GM21390 (cell line): Measurements from ENCODE around the gene POMP.
"Not testable (repeated sequence)": the region's sequence is repeated elsewhere in the genome, so short reads cannot be mapped to it uniquely, and the experiment has no call there.

Source experiments
- ATAC-seq: cut with Tn5 transposase; IDR thresholded peaks from one replicate; pipeline ENCODE4 v1.9.1; 2021; ENCODE audit not compliant: unreplicated experiment

Gene POMP

GRCh38 chr13:28637714-28638355 lies 21.1 kb upstream of the POMP start:
- ATAC-seq = no peak

- no peak for ATAC-seq
Measured at GRCh38 chr13:28638756-28639155, 20.2 kb upstream of the POMP start.

DNA sequence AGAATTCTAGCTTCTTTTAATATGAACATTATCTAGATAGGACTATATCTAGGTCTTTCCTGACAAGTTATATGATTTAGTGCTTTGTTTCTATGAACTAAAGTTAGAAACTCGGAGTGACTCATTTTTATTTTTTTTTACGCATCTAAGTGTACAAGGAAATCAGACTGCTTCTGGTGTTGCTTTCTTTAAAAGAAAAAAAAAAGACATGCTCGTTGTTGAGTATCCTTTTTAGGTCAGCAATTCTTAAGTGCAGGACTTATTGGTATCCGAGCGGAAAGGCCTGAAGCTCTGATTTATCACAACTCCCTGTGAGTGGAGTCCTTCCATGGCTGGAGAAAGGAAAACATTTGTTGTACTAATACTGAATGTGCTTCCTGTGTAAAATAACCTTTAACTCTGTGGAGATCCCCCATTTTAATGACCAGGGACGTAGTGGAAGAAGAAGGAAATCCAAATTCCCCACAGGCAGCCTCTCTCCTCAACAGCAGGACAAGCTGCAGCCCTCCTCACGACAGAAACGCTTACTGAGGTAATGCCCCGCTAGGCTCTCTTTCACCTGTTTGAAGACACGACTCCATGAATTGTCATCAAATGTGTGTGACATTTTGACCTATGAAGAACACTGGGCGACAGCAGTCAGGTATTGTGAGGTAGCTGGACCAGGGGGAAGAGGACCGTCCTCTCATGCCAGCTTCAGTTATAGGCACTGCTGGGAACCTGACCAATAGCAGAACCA lies 17.9 kb upstream of the POMP start:
- ATAC-seq = peak; percentile 21

GRCh38 chr13:28641600-28641926 lies 17.4 kb upstream of the POMP start:
- ATAC-seq = peak; percentile 56

DNA sequence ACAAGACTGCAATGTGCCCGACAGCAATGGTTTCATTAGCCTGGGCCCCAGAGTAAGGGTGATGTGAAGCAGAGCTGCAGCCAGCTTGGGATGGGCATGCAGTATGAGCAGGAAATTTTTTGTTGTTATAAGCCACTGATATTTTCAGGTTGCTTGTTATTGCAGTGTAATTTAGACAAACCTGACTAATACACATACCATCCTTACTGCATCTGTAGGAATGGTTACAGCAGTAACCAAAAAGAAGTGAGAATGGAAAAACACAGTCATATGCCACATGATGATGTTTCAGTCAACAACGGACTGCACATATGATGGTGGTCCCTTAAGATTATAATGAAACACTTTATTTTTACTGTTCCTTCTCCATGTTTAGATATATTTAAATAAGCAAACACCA lies 8.6 kb upstream of the POMP start:
- no peak for ATAC-seq

GRCh38 chr13:28651810-28652401 lies 7.0 kb upstream of the POMP start:
- no peak for ATAC-seq

GRCh38 chr13:28653111-28653510 lies 5.8 kb upstream of the POMP start:
- ATAC-seq = no peak

GRCh38 chr13:28654276-28654675 lies 4.7 kb upstream of the POMP start:
- no peak for ATAC-seq

DNA sequence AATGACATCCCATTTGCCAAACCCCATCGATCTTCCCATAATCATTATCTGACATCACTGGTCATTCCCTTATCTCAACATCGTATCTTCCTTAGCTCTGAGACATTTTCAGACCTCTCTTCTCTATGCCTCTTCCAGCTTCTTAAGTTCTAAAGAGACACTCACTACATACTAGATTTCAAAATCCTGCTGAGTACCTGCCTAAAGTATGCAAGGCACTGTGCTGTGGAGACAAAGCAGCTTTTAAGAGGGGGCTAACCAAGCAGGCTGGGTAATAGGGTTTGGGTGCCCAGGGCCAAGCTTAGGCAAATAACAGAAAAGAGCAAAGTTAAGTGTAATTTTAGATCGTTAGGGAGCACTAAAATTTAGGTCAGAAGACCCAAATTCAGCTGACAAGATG lies 3.4 kb upstream of the POMP start:
- ATAC-seq = no peak

GRCh38 chr13:28657784-28658538 lies 969 bp upstream of the POMP start:
- ATAC-seq = no peak

DNA sequence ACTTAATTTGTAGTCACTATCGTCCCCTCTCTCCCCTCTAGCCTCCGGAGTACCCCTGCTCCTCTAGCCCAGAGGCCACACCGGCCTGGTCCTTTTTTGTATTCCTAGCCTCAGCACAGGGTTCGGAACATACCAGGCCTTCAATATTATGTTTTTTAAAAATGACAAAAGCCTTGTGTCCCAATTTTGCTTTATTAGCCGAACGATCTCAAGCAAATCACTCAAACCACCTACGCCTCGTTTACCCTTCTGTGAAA lies 463 bp upstream of the POMP start:
- peak; percentile 15 for ATAC-seq

DNA sequence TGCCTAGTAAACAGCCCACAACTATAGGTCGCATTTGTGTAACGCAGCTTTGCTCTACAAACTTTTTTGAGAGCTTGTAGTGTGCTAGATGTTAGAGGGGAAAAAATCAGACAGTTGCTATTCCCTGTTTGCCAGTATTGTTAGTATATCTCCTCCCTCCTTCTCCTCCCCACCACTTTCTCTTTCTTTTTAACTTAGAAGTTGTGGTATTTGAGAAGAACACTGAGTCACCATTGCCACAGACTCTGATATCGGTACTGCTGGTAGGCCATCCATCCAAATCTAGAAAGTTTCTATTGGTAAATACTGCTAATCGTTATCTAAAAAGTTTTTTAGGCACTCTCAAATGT lies 666 bp downstream of the POMP start:
- ATAC-seq = peak; percentile 37

DNA sequence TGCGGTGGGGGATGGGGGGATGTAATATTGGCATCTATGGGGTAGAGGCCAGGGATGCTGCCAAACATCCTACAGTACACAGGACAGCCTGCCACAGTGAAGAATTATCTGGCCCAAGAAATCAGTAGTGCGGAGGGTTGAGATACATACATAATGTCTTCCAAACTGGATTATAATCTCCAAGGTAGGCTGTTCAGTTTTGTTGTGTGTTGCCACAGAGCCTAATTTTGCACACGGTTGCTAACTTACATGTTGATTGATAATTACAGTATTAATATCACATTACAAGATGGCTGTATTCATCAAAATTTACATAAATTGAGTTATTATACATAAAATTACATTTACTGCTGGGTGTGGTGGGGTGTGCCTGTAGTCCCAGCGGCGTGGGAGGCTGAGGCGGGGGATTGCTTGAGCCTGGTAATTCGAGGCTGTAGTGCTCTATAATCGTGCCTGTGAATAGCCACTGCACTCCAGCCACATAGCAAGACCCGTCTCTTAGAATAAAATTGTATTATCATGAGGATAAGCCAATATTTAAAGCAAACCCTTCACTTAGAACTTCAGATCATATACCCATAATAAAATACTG lies 8.1 kb downstream of the POMP start:
- no peak for ATAC-seq

GRCh38 chr13:28671126-28671792 lies 12.3 kb downstream of the POMP start:
- ATAC-seq = no peak

DNA sequence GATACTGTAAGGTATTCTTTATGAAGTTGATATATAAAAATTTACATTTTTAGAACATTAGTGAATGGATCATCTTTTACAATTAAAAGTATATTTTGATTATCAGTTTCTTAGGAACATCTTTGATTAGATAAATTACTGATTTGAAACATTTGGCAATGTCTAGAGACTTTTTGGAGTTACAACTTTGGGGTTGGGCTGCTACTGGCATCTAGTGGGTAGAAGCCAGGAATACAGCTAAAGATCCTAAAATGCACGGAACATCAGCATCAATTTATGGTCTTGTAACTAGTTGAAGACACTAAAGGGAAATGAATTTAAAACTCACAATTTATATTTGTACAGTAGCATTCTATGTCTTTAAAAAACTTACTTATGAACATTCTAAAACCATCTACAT lies 19.9 kb downstream of the POMP start:
- no peak for ATAC-seq

- no peak for ATAC-seq
Measured at GRCh38 chr13:28679628-28680027, 20.7 kb downstream of the POMP start.

DNA sequence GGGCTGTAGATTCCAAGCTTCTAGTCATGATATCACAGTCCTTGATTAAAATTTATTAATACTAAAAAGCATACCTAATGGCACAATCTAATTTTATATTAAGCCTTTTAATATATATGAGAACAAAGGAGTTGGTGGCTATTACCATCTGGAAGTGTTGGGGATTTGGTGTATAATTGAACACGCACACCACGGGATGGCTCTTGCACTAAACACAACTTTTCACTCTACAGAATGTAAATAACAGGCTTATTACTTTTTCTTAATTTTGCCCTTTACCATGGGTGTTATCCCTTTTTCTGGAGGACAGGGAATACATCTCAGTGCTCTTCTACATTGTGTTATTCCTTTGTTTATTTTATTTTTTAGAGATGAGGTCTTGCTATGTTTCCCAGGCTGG lies 21.6 kb downstream of the POMP start:
- no peak for ATAC-seq

- not testable (repeated sequence) for ATAC-seq
Measured at GRCh38 chr13:28683169-28683568, 24.2 kb downstream of the POMP start.

GRCh38 chr13:28684257-28684656 lies 25.3 kb downstream of the POMP start:
- no peak for ATAC-seq

- no peak for ATAC-seq
Measured at GRCh38 chr13:28685114-28685513, 26.2 kb downstream of the POMP start.

GRCh38 chr13:28685892-28686291 lies 27.0 kb downstream of the POMP start:
- no peak for ATAC-seq
